ENCODE data around the gene E2F6. TPM values are rescaled to one million over a fixed set of nuclear protein-coding genes. Genes with fewer than 3 reads are reported as not detected.

E2F6 gene
- polyA plus RNA-seq, 3 donors: 3.5 to 6.4 (median 3.7) TPM

- Mint-ChIP-seq H3K36me3 (no peaks in the 10 kb centered on the region), H3K9me3 (peaks cover 9 to 21% (median 12%) of the 10 kb centered on the region in 7 donors), H3K27me3 (ENCODE audit: low read depth in 3 of 3) (peaks cover 0 to 6% (median 2%) of the 10 kb centered on the region in 3 donors), H3K4me3 (no peak overlapping the region), H3K4me1 (no peaks in the 10 kb centered on the region), H3K27ac (no peak overlapping the region)
- Histone ChIP-seq H3K9ac (ENCODE audit: insufficient read depth, low read length, poor library complexity, severe bottlenecking) (no peak overlapping the region), H3K4me1 (ENCODE audit: control insufficient read depth in 1 of 2, insufficient read depth in 2 of 2, low read length in 2 of 2) (no peaks in the 10 kb centered on the region), H3K27me3 (ENCODE audit: control insufficient read depth in 2 of 2, insufficient read depth in 2 of 2, low read length in 2 of 2) (peaks cover 0 to 4% of the 10 kb centered on the region in 2 donors), H4K20me1 (ENCODE audit: insufficient read depth, low read length) (no peaks in the 10 kb centered on the region), H3K9me3 (replicated peaks in 1 of 2; ENCODE audit: control insufficient read depth in 1 of 2, insufficient read depth in 1 of 2, low read length in 2 of 2) (peaks cover 5 to 16% of the 10 kb centered on the region in 2 donors), H3K79me2 (ENCODE audit: insufficient read depth, low read length) (no peaks in the 10 kb centered on the region), H3K4me2 (replicated peaks; ENCODE audit: extremely low read depth, low read length, poor library complexity, severe bottlenecking) (no peak overlapping the region), H3K4me3 (replicated peaks in 1 of 3; ENCODE audit: low read depth in 2 of 3, low read length in 3 of 3) (no peak overlapping the region), H3K27ac (ENCODE audit: low read depth in 1 of 2, low read length in 2 of 2) (no peak overlapping the region), H3K36me3 (replicated peaks in 1 of 2; ENCODE audit: control insufficient read depth in 1 of 2, insufficient read depth in 2 of 2, low read length in 2 of 2) (no peaks in the 10 kb centered on the region), H2AFZ (ENCODE audit: insufficient read depth, low read depth, low read length, poor library complexity, severe bottlenecking) (no peak overlapping the region)
- no CpG with 5 or more reads among the region's 7 CpGs for WGBS (ENCODE audit: insufficient coverage)
- no peak for DNase-seq
- intact Hi-C loops (cut with micrococcal nuclease): no loop called here
- TF ChIP-seq CTCF (IDR thresholded peaks at IDR 0.05): no peak
Observed at GRCh38 chr2:11421863-11422490, 44.0 kb downstream of the E2F6 start.

GRCh38 chr2:11420671-11421070, 45.3 kb downstream of the E2F6 start:
- H3K9ac ChIP-seq (ENCODE audit: insufficient read depth, low read length, poor library complexity, severe bottlenecking): no peak overlapping the region
- no peak for TF ChIP-seq CTCF (IDR thresholded peaks at IDR 0.05)
- intact Hi-C loops (cut with micrococcal nuclease): no loop called here
- DNase-seq: no peak
- no peak overlapping the region for H2AFZ ChIP-seq (ENCODE audit: insufficient read depth, low read depth, low read length, poor library complexity, severe bottlenecking)
- 94% methylated on average over 6 of the region's 9 CpGs for WGBS (ENCODE audit: insufficient coverage)
- no peaks in the 10 kb centered on the region for H3K4me1 ChIP-seq (ENCODE audit: control insufficient read depth in 1 of 2, insufficient read depth in 2 of 2, low read length in 2 of 2)
- no peak overlapping the region for H3K27ac Mint-ChIP-seq
- H3K27me3 Mint-ChIP-seq (ENCODE audit: low read depth in 3 of 3): peaks cover 0 to 6% (median 2%) of the 10 kb centered on the region in 3 donors
- peaks cover 0 to 4% of the 10 kb centered on the region in 2 donors for H3K27me3 ChIP-seq (ENCODE audit: control insufficient read depth in 2 of 2, insufficient read depth in 2 of 2, low read length in 2 of 2)
- H3K79me2 ChIP-seq (ENCODE audit: insufficient read depth, low read length): no peaks in the 10 kb centered on the region
- no peak overlapping the region for H3K4me2 ChIP-seq (replicated peaks; ENCODE audit: extremely low read depth, low read length, poor library complexity, severe bottlenecking)
- H3K36me3 ChIP-seq (replicated peaks in 1 of 2; ENCODE audit: control insufficient read depth in 1 of 2, insufficient read depth in 2 of 2, low read length in 2 of 2): no peaks in the 10 kb centered on the region
- H3K36me3 Mint-ChIP-seq: no peaks in the 10 kb centered on the region
- no peak overlapping the region for H3K27ac ChIP-seq (ENCODE audit: low read depth in 1 of 2, low read length in 2 of 2)
- H3K4me1 Mint-ChIP-seq: no peaks in the 10 kb centered on the region
- H3K9me3 Mint-ChIP-seq: peaks cover 9 to 18% (median 12%) of the 10 kb centered on the region in 7 donors
- peaks cover 5 to 12% of the 10 kb centered on the region in 2 donors for H3K9me3 ChIP-seq (replicated peaks in 1 of 2; ENCODE audit: control insufficient read depth in 1 of 2, insufficient read depth in 1 of 2, low read length in 2 of 2)
- H3K4me3 Mint-ChIP-seq: no peak overlapping the region
- H4K20me1 ChIP-seq (ENCODE audit: insufficient read depth, low read length): no peaks in the 10 kb centered on the region
- no peak overlapping the region for H3K4me3 ChIP-seq (replicated peaks in 1 of 3; ENCODE audit: low read depth in 2 of 3, low read length in 3 of 3)

Data from CD14-positive monocyte (primary cell).